Activated CD8-positive, alpha-beta memory T cell treated with anti-CD3 and anti-CD28 coated beads, Interleukin-2, amount 50 U/mL, for 24 hours (primary cell): ENCODE measurements around the gene SGSH.
"Not testable (repeated sequence)": the region's sequence is repeated elsewhere in the genome, so short reads cannot be mapped to it uniquely, and the experiment has no call there.

Experiments used
- DNase-seq: peaks from one replicate; pipeline ENCODE4 v3.0.0-alpha.2; 2020; ENCODE audit errors: extremely low read depth

The SGSH gene

GRCh38 chr17:80253631-80254395, 33.7 kb upstream of the SGSH start:
- no peak for DNase-seq

- peak; percentile 69 for DNase-seq
These were observed 32.7 kb upstream of the SGSH start for GRCh38 chr17:80252871-80253270.

- no peak for DNase-seq
These were observed 31.8 kb upstream of the SGSH start for GRCh38 chr17:80251966-80252365.

- no peak for DNase-seq
These were observed 29.0 kb upstream of the SGSH start for GRCh38 chr17:80248894-80249710.

- DNase-seq, result no peak
These were observed 28.1 kb upstream of the SGSH start for GRCh38 chr17:80248001-80248893.

GRCh38 chr17:80247561-80247960, 27.4 kb upstream of the SGSH start:
- no peak for DNase-seq

- DNase-seq, result no peak
These were observed 26.6 kb upstream of the SGSH start for GRCh38 chr17:80246726-80247125.

- DNase-seq, result no peak
These were observed 26.1 kb upstream of the SGSH start for GRCh38 chr17:80246266-80246681.

- no peak for DNase-seq
These were observed 25.6 kb upstream of the SGSH start for GRCh38 chr17:80245566-80246265.

GRCh38 chr17:80244871-80245509, 24.9 kb upstream of the SGSH start:
- DNase-seq, result no peak

- DNase-seq, result not testable (repeated sequence)
These were observed 24.3 kb upstream of the SGSH start for GRCh38 chr17:80244448-80244847.

GRCh38 chr17:80243526-80244433, 23.6 kb upstream of the SGSH start:
- no peak for DNase-seq

- no peak for DNase-seq
These were observed 22.4 kb upstream of the SGSH start for GRCh38 chr17:80242505-80242904.

- DNase-seq, result no peak
These were observed 17.3 kb upstream of the SGSH start for GRCh38 chr17:80237386-80237785.

- DNase-seq, result no peak
These were observed 16.8 kb upstream of the SGSH start for GRCh38 chr17:80236911-80237310.

GRCh38 chr17:80233202-80233601, 13.1 kb upstream of the SGSH start:
- no peak for DNase-seq

- no peak for DNase-seq
These were observed 12.3 kb upstream of the SGSH start for GRCh38 chr17:80232438-80232837.

GRCh38 chr17:80229011-80229410, 8.9 kb upstream of the SGSH start:
- DNase-seq, result no peak

GRCh38 chr17:80228477-80228876, 8.3 kb upstream of the SGSH start:
- no peak for DNase-seq

- no peak for DNase-seq
These were observed 7.5 kb upstream of the SGSH start for GRCh38 chr17:80227666-80228065.
